Left ventricle myocardium inferior (tissue), 1 donor: ENCODE measurements around the gene ACP4. TPM values are rescaled to one million over a fixed set of nuclear protein-coding genes. Genes with fewer than 3 reads are reported as not detected.
"Not testable (repeated sequence)": the region's sequence is repeated elsewhere in the genome, so short reads cannot be mapped to it uniquely, and the experiment has no call there.

Experiments used
- DNase-seq: peaks from one replicate; pipeline ENCODE4 v3.0.0-alpha.2; 2020
- H3K27ac ChIP-seq: fragments of 200-600 bp; replicated peaks from 2 replicates; pipeline ENCODE4 v1.8.0; 2021
- H3K27me3 ChIP-seq: fragments of 200-600 bp; 2 replicates; pipeline ENCODE4 v1.8.0; 2021; ENCODE audit warnings: low read depth
- H3K36me3 ChIP-seq: fragments of 200-600 bp; 2 replicates; pipeline ENCODE4 v1.8.0; 2021
- H3K4me1 ChIP-seq: fragments of 200-600 bp; 2 replicates; pipeline ENCODE4 v1.8.0; 2021
- H3K4me3 ChIP-seq: fragments of 200-600 bp; 2 replicates; pipeline ENCODE4 v1.8.0; 2021; ENCODE audit warnings: mild to moderate bottlenecking, moderate library complexity
- H3K9me3 ChIP-seq: fragments of 200-600 bp; replicated peaks from 2 replicates; pipeline ENCODE4 v1.8.0; 2021
- CTCF ChIP-seq: fragments of 200-600 bp; IDR thresholded peaks from 2 replicates; pipeline ENCODE4 v1.8.0; 2021; ENCODE audit warnings: antibody characterized with exemption, mild to moderate bottlenecking, borderline replicate concordance
- intact Hi-C: fragments of 100-400 bp; cut with micrococcal nuclease; formaldehyde crosslinking; loops from one replicate; pipeline ENCODE4 v1.11.0; 2022
- total RNA-seq: library from RNA; stranded (reverse); fragmentation: NEBNext Ultra II Directional; extraction: Animal tissue kit (Norgen Biotek cat#: 25700); gene quantifications from one replicate; pipeline ENCODE4 v1.2.1, GENCODE V29; 2021
- donor health status: DM: no; HTN: yes; CAD: no; lungs with severe emphysema.

ACP4 gene
- total RNA-seq, 1 donor from 2014 or later: not detected

GRCh38 chr19:50780753-50781435 is 9.3 kb upstream of the ACP4 start:
- Histone ChIP-seq H3K4me1 (peaks cover 3% of the 10 kb centered on the region), H3K36me3 (no peaks in the 10 kb centered on the region), H3K27ac (no peak overlapping the region), H3K27me3 (peaks cover 80% of the 10 kb centered on the region), H3K9me3 (peaks cover 11% of the 10 kb centered on the region), H3K4me3 (no peak overlapping the region)
- DNase-seq: no peak
- intact Hi-C loops: no loop called here
- no peak for TF ChIP-seq CTCF

GRCh38 chr19:50783848-50784152 is 6.4 kb upstream of the ACP4 start:
- H3K4me1 ChIP-seq, H3K4me3 ChIP-seq, DNase-seq, H3K9me3 ChIP-seq, intact Hi-C loops, H3K27ac ChIP-seq, H3K36me3 ChIP-seq: not testable (repeated sequence)
- H3K27me3 ChIP-seq: peaks cover 51% of the 10 kb centered on the region

DNA sequence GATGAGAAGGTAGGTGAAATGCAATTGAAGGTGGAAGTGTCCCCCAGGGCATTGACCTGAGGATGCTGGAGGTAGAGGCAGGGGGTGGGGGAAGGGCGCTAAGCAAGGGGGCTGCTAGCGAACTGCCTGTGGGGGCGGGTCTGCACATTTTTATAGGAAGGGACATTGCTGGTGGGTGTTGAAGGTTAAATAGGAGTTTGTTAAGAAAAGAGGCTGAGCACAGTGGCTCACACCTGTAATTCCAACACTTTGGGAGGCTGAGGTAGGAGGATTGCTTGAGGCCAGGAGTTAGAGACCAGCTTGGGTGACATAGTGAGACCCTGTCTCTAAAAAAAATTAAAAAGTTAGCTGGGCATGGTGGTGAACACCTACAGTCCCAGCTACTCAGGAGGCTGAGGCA is 5.5 kb upstream of the ACP4 start:
- H3K27ac ChIP-seq: no peak overlapping the region
- intact Hi-C loops: no loop called here
- H3K36me3 ChIP-seq: no peaks in the 10 kb centered on the region
- peaks cover 42% of the 10 kb centered on the region for H3K27me3 ChIP-seq
- H3K4me3 ChIP-seq: no peak overlapping the region
- no peak for DNase-seq
- no peak for TF ChIP-seq CTCF
- H3K9me3 ChIP-seq: no peaks in the 10 kb centered on the region
- H3K4me1 ChIP-seq: peaks cover 3% of the 10 kb centered on the region

GRCh38 chr19:50785329-50785728 is 4.9 kb upstream of the ACP4 start:
- Histone ChIP-seq H3K4me1 (peaks cover 3% of the 10 kb centered on the region), H3K9me3 (no peaks in the 10 kb centered on the region), H3K36me3 (no peaks in the 10 kb centered on the region), H3K27ac (no peak overlapping the region), H3K4me3 (no peak overlapping the region), H3K27me3 (peaks cover 35% of the 10 kb centered on the region)
- DNase-seq: no peak
- TF ChIP-seq CTCF: no peak
- intact Hi-C loops: no loop called here

DNA sequence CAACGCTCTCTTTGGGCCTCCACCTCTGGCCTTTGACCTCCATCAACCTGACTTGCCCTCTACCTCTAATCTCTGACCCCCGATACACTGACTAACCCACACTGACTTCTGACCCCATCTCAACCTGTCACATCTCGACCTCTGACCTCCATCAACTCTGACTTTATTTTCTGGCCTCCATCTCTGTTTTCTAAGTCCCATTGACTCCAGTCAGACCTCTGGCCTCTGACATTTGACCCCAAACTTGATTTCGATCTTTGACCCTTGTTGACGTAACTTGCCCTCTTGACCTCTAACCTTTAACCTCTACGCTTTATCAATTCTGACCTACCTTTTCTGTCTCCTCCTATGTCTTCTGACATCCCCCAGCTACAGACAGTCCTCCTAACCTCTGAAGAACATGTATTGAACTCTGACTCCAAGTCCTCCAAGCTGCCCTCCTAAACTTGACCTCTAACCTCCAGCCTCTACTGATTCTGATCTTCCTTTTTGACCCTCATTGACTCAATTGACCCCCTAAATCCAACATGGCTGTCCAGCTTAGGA is 780 bp downstream of the ACP4 start:
- Histone ChIP-seq H3K27me3 (peaks cover 10% of the 10 kb centered on the region), H3K36me3 (no peaks in the 10 kb centered on the region), H3K4me1 (no peaks in the 10 kb centered on the region), H3K4me3 (no peak overlapping the region), H3K9me3 (no peaks in the 10 kb centered on the region), H3K27ac (no peak overlapping the region)
- TF ChIP-seq CTCF: no peak
- no peak for DNase-seq
- intact Hi-C loops: no loop called here

DNA sequence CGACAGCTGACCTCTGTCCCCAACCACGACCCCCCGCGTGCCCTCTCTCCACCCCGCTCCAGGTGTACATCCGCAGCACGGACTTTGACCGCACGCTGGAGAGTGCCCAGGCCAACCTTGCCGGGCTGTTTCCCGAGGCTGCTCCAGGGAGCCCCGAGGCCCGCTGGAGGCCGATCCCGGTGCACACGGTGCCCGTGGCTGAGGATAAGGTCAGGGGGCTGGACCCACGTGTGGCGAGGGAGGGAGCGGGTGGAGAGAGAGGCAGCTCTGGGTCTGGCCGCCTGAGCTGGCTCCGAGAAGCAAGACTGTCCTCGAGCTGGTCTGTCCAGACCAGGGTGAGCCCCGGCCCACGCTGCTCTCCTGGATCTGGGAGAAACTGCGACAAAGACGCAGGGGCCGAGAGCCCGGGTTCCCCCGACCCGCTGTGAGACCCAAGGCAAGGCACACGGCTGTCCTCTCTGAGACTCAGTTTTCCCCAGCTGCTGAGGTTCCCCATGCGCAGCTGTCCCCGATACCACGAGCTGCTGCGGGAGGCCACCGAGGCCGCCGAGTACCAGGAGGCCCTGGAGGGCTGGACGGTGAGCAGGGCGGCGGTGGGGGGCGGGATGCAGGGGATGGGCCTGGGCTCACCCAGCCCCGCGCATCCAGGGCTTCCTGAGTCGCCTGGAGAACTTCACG is 1.5 kb downstream of the ACP4 start:
- no peak for DNase-seq
- Histone ChIP-seq H3K27ac (no peak overlapping the region), H3K4me3 (no peak overlapping the region), H3K4me1 (no peaks in the 10 kb centered on the region), H3K36me3 (no peaks in the 10 kb centered on the region), H3K27me3 (peaks cover 10% of the 10 kb centered on the region), H3K9me3 (no peaks in the 10 kb centered on the region)
- TF ChIP-seq CTCF: no peak
- intact Hi-C loops: no loop called here
